ENCODE measurements around the gene HSP90B1. TPM values are rescaled to one million over a fixed set of nuclear protein-coding genes. Genes with fewer than 3 reads are reported as not detected.
A peak's percentile ranks its signal among the peaks of the same experiment; 100 is the strongest.

HSP90B1 gene
- total and polyA plus RNA-seq, 9 of the 15 experiments (the other 6 are each of a cell fraction or from before 2014, with no cell fraction given), result 196 to 719 (median 557) TPM

DNA sequence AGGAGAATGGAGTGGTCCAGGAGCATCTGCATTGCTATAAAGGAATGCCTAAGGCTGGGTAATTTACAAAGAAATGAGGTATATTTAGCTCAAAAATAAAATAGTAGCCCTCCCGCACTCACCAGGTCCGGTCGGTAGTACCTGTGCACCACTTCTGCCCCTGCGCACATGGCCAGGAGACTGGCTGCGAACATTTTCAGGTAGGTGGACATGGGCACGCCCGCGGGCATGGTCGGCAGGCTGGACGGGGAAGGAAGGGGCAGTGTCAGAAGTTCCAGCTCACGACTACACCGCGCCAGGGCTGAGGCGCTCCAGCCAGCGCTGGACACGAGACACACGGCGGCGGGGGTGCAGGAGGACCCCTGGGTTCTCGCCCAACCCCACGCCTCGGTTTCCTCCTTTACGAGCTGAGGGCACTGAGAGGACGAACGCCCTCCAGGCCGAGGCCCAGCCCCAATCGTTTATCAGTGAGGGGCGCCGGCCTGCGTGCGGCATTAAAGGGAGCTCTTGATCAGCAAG, 26.4 kb downstream of the HSP90B1 start (continued):
- TF ChIP-seq, protein P1, sequence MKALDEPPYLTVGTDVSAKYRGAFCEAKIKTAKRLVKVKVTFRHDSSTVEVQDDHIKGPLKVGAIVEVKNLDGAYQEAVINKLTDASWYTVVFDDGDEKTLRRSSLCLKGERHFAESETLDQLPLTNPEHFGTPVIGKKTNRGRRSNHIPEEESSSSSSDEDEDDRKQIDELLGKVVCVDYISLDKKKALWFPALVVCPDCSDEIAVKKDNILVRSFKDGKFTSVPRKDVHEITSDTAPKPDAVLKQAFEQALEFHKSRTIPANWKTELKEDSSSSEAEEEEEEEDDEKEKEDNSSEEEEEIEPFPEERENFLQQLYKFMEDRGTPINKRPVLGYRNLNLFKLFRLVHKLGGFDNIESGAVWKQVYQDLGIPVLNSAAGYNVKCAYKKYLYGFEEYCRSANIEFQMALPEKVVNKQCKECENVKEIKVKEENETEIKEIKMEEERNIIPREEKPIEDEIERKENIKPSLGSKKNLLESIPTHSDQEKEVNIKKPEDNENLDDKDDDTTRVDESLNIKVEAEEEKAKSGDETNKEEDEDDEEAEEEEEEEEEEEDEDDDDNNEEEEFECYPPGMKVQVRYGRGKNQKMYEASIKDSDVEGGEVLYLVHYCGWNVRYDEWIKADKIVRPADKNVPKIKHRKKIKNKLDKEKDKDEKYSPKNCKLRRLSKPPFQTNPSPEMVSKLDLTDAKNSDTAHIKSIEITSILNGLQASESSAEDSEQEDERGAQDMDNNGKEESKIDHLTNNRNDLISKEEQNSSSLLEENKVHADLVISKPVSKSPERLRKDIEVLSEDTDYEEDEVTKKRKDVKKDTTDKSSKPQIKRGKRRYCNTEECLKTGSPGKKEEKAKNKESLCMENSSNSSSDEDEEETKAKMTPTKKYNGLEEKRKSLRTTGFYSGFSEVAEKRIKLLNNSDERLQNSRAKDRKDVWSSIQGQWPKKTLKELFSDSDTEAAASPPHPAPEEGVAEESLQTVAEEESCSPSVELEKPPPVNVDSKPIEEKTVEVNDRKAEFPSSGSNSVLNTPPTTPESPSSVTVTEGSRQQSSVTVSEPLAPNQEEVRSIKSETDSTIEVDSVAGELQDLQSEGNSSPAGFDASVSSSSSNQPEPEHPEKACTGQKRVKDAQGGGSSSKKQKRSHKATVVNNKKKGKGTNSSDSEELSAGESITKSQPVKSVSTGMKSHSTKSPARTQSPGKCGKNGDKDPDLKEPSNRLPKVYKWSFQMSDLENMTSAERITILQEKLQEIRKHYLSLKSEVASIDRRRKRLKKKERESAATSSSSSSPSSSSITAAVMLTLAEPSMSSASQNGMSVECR (CRISPR knock-in tag; IDR thresholded peaks at IDR 0.05), result peak; percentile 34; the same call in 1 of the 2 replicates
- TF ChIP-seq PYGO2 (tag; IDR thresholded peaks at IDR 0.05) (no peak), SMARCE1 (IDR thresholded peaks at IDR 0.05) (peak; percentile 31; the same call in 1 of the 2 replicates), MYNN (IDR thresholded peaks at IDR 0.05) (no peak), MYNN (CRISPR knock-in tag; IDR thresholded peaks at IDR 0.05) (no peak)
- TF ChIP-seq, protein P2, sequence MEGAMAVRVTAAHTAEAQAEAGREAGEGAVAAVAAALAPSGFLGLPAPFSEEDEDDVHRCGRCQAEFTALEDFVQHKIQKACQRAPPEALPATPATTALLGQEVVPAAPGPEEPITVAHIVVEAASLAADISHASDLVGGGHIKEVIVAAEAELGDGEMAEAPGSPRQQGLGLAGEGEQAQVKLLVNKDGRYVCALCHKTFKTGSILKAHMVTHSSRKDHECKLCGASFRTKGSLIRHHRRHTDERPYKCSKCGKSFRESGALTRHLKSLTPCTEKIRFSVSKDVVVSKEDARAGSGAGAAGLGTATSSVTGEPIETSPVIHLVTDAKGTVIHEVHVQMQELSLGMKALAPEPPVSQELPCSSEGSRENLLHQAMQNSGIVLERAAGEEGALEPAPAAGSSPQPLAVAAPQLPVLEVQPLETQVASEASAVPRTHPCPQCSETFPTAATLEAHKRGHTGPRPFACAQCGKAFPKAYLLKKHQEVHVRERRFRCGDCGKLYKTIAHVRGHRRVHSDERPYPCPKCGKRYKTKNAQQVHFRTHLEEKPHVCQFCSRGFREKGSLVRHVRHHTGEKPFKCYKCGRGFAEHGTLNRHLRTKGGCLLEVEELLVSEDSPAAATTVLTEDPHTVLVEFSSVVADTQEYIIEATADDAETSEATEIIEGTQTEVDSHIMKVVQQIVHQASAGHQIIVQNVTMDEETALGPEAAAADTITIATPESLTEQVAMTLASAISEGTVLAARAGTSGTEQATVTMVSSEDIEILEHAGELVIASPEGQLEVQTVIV (CRISPR knock-in tag; IDR thresholded peaks at IDR 0.05; ENCODE audit: borderline replicate concordance), result no peak

All from K562 (cell line).